ENCODE measurements around the gene IFNGR1. TPM values are rescaled to one million over a fixed set of nuclear protein-coding genes. Genes with fewer than 3 reads are reported as not detected.

The IFNGR1 gene
- total RNA-seq, 2 donors from 2014 or later: 23.7 to 30.2 TPM

DNA sequence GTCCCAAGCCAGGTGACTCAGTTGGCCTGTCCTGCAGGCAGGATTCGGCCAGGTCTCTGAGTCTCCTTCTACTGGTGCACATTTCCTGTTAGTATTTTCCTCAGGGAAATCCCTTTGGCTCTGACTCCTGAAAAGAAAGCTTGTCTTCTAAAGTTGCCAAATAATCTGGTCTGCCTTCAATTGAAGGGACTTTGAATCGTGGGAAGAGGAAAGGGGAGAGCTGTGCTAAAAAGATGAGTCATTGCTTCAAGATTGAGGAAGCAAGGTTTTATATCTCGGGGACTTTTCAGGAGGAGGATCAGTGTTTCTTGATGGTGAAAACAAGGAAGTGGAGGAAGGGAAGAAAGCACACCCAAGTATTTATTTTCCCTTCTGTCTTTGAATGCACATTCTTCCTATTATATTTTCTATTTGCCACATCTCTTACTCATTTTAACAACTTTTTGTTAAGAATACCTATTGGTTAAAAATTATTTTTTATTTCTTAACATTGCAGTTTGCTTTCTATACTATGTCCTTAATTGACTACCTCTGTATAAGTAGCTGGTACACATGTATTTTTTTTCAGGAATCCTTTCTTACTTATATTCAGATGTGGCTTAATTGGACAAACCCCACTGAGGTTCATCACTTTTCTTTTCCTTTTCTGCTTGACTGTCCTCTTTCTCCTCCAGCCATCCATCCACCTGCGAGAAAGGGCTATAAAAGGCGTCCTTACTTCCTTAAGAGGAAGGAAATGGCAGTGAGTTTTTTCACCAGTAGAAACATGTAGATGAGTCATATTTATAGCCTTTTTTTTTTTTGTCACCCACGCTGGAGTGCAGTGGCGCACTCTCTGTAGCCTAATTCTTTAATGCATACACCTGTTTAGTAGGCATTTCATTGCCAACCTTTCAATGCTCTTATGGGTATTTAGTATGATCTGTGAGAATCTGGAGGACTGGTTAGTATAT lies 15.0 kb upstream of the IFNGR1 start:
- Histone ChIP-seq H3K27me3 (ENCODE audit: control insufficient read depth, insufficient read depth, low read length, poor library complexity, severe bottlenecking) (no peaks in the 10 kb centered on the region), H3K9ac (ENCODE audit: extremely low read depth, low read length, poor library complexity, severe bottlenecking) (no peak overlapping the region), H3K4me1 (ENCODE audit: control insufficient read depth, insufficient read depth, low read length) (peaks cover 4% of the 10 kb centered on the region), H3K36me3 (ENCODE audit: control insufficient read depth, insufficient read depth, low read length) (no peaks in the 10 kb centered on the region), H3K4me3 (ENCODE audit: low read length) (no peak overlapping the region), H3K9me3 (ENCODE audit: control insufficient read depth, low read length) (peaks cover 6% of the 10 kb centered on the region), H3K27ac (ENCODE audit: low read depth, low read length) (no peak overlapping the region)
- WGBS, 2 experiments (ENCODE audit: insufficient coverage in 1 of 2, insufficient read length in 1 of 2): 86 to 91% methylated on average over 2 to 7 of the region's 7 CpGs
- Mint-ChIP-seq H3K4me3 (no peak overlapping the region), H3K4me1 (peaks cover 15% of the 10 kb centered on the region), H3K9me3 (peaks cover 22% of the 10 kb centered on the region), H3K36me3 (ENCODE audit: low read depth) (no peaks in the 10 kb centered on the region), H3K27me3 (ENCODE audit: insufficient read depth) (peaks cover 17% of the 10 kb centered on the region), H3K27ac (no peak overlapping the region)
- no peak for DNase-seq
- TF ChIP-seq, protein P1, sequence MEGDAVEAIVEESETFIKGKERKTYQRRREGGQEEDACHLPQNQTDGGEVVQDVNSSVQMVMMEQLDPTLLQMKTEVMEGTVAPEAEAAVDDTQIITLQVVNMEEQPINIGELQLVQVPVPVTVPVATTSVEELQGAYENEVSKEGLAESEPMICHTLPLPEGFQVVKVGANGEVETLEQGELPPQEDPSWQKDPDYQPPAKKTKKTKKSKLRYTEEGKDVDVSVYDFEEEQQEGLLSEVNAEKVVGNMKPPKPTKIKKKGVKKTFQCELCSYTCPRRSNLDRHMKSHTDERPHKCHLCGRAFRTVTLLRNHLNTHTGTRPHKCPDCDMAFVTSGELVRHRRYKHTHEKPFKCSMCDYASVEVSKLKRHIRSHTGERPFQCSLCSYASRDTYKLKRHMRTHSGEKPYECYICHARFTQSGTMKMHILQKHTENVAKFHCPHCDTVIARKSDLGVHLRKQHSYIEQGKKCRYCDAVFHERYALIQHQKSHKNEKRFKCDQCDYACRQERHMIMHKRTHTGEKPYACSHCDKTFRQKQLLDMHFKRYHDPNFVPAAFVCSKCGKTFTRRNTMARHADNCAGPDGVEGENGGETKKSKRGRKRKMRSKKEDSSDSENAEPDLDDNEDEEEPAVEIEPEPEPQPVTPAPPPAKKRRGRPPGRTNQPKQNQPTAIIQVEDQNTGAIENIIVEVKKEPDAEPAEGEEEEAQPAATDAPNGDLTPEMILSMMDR (conservative IDR thresholded peaks at IDR 0.05): no peak

DNA sequence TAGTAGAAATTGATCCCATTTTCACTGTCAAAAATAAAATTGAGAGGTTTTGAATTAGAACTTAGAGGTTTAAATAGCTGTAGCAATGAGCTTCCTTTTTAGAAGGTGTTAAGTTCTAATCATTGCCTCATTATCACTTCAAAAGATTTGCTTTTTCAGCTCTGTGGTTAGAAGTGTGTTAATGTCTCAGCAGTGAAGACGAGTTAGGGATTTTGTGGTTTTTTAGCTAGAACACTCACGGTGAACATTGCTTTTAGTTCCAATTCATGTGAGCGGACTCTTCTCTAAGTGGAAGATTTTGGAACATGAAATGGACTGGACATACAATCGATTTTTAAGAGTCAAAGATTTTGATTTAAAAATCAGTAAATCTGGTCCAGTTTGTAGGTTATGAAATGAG lies 12.7 kb upstream of the IFNGR1 start:
- Histone ChIP-seq H3K4me1 (ENCODE audit: control insufficient read depth, insufficient read depth, low read length) (no peaks in the 10 kb centered on the region), H3K27ac (ENCODE audit: low read depth, low read length) (no peak overlapping the region), H3K4me3 (ENCODE audit: low read length) (no peak overlapping the region), H3K27me3 (ENCODE audit: control insufficient read depth, insufficient read depth, low read length, poor library complexity, severe bottlenecking) (no peaks in the 10 kb centered on the region), H3K36me3 (ENCODE audit: control insufficient read depth, insufficient read depth, low read length) (no peaks in the 10 kb centered on the region), H3K9ac (ENCODE audit: extremely low read depth, low read length, poor library complexity, severe bottlenecking) (no peak overlapping the region), H3K9me3 (ENCODE audit: control insufficient read depth, low read length) (no peaks in the 10 kb centered on the region)
- Mint-ChIP-seq H3K27me3 (ENCODE audit: insufficient read depth) (peaks cover 17% of the 10 kb centered on the region), H3K4me3 (no peak overlapping the region), H3K27ac (no peak overlapping the region), H3K36me3 (ENCODE audit: low read depth) (no peaks in the 10 kb centered on the region), H3K4me1 (peaks cover 11% of the 10 kb centered on the region), H3K9me3 (peaks cover 10% of the 10 kb centered on the region)
- TF ChIP-seq, protein P1 (conservative IDR thresholded peaks at IDR 0.05): no peak
- WGBS, 2 experiments (ENCODE audit: insufficient coverage in 1 of 2, insufficient read length in 1 of 2): 71 to 84% methylated on average over 3 to 4 of the region's 4 CpGs
- DNase-seq: no peak

- Mint-ChIP-seq H3K4me3 (no peak overlapping the region), H3K27me3 (ENCODE audit: insufficient read depth) (peaks cover 15% of the 10 kb centered on the region), H3K4me1 (peaks cover 11% of the 10 kb centered on the region), H3K9me3 (peaks cover 4% of the 10 kb centered on the region), H3K27ac (no peak overlapping the region), H3K36me3 (ENCODE audit: low read depth) (no peaks in the 10 kb centered on the region)
- no peak overlapping the region for H3K9ac ChIP-seq (ENCODE audit: extremely low read depth, low read length, poor library complexity, severe bottlenecking)
- TF ChIP-seq, protein P1 (conservative IDR thresholded peaks at IDR 0.05): no peak
- no peaks in the 10 kb centered on the region for H3K36me3 ChIP-seq (ENCODE audit: control insufficient read depth, insufficient read depth, low read length)
- H3K4me3 ChIP-seq (ENCODE audit: low read length): no peak overlapping the region
- WGBS, 2 experiments (ENCODE audit: insufficient coverage in 1 of 2, insufficient read length in 1 of 2): 93 to 95% methylated on average over 3 to 7 of the region's 7 CpGs
- H3K4me1 ChIP-seq (ENCODE audit: control insufficient read depth, insufficient read depth, low read length): no peaks in the 10 kb centered on the region
- no peak overlapping the region for H3K27ac ChIP-seq (ENCODE audit: low read depth, low read length)
- no peaks in the 10 kb centered on the region for H3K27me3 ChIP-seq (ENCODE audit: control insufficient read depth, insufficient read depth, low read length, poor library complexity, severe bottlenecking)
- no peak for DNase-seq
- H3K9me3 ChIP-seq (ENCODE audit: control insufficient read depth, low read length): no peaks in the 10 kb centered on the region
These were observed 11.9 kb upstream of the IFNGR1 start for GRCh38 chr6:137230956-137231555.
